SK-N-SH (cell line): ENCODE results near the gene RASGEF1B.

ENCODE experiments used
- EZH2phosphoT487 ChIP-seq: fragments of 200-600 bp; sonication (generic); IDR thresholded peaks from 2 replicates; pipeline ENCODE4 v1.6.1; 2017; ENCODE audit warnings: low read depth, mixed run types, mild to moderate bottlenecking, antibody characterized with exemption, moderate library complexity, borderline replicate concordance
- GATA2 ChIP-seq: sonication (generic); formaldehyde crosslinking; IDR thresholded peaks from 2 replicates; pipeline ENCODE4 v1.5.0; 2020; ENCODE audit warnings: mild to moderate bottlenecking, missing genetic modification reagents
- NRF1 ChIP-seq: IDR thresholded peaks from 2 replicates; pipeline ENCODE4 v1.6.1; 2012; ENCODE audit warnings: low read depth, mild to moderate bottlenecking, low read length
- RFX5 ChIP-seq: IDR thresholded peaks from 2 replicates; pipeline ENCODE4 v1.6.1; 2012; ENCODE audit warnings: mild to moderate bottlenecking, improper control_type of control experiment, low read length
- SIN3A ChIP-seq: IDR thresholded peaks from 2 replicates; pipeline ENCODE4 v1.6.1; 2012; ENCODE audit warnings: low read depth, mild to moderate bottlenecking, low read length, moderate library complexity, borderline replicate concordance
- TF ChIP-seq, protein P1 (sequence below): fragments of 200-600 bp; sonication (generic); IDR thresholded peaks from 2 replicates; pipeline ENCODE4 v1.6.1; 2017; ENCODE audit warnings: antibody characterized with exemption, mild to moderate bottlenecking, moderate library complexity

GRCh38 chr4:81482326-81482725 lies 10.6 kb upstream of the RASGEF1B start:
- TF ChIP-seq RFX5: no peak
- no peak for TF ChIP-seq NRF1
- TF ChIP-seq SIN3A: no peak
- TF ChIP-seq, protein P1, sequence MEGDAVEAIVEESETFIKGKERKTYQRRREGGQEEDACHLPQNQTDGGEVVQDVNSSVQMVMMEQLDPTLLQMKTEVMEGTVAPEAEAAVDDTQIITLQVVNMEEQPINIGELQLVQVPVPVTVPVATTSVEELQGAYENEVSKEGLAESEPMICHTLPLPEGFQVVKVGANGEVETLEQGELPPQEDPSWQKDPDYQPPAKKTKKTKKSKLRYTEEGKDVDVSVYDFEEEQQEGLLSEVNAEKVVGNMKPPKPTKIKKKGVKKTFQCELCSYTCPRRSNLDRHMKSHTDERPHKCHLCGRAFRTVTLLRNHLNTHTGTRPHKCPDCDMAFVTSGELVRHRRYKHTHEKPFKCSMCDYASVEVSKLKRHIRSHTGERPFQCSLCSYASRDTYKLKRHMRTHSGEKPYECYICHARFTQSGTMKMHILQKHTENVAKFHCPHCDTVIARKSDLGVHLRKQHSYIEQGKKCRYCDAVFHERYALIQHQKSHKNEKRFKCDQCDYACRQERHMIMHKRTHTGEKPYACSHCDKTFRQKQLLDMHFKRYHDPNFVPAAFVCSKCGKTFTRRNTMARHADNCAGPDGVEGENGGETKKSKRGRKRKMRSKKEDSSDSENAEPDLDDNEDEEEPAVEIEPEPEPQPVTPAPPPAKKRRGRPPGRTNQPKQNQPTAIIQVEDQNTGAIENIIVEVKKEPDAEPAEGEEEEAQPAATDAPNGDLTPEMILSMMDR: no peak
- no peak for TF ChIP-seq GATA2 (CRISPR knock-in tag)
- no peak for TF ChIP-seq EZH2phosphoT487
